GM12864 (cell line): ENCODE measurements around the gene CDC14B.
"Not testable (repeated sequence)": the region's sequence is repeated elsewhere in the genome, so short reads cannot be mapped to it uniquely, and the experiment has no call there.

ENCODE experiments used
- DNase-seq: peaks from one replicate; pipeline ENCODE4 v3.0.0-alpha.2; 2011; ENCODE audit warnings: low read depth
- H3K4me3 ChIP-seq: 2 replicates; pipeline ENCODE4 v1.5.1; 2011; ENCODE audit warnings: mild to moderate bottlenecking, low read depth, low read length, control low read depth
- TF ChIP-seq, protein P1 (sequence below): IDR thresholded peaks from 2 replicates; pipeline ENCODE4 v1.5.1; 2011; ENCODE audit warnings: low read depth, mild to moderate bottlenecking, moderate library complexity, low read length, control low read depth, inconsistent platforms; ENCODE audit errors: missing control alignments

CDC14B gene

DNA sequence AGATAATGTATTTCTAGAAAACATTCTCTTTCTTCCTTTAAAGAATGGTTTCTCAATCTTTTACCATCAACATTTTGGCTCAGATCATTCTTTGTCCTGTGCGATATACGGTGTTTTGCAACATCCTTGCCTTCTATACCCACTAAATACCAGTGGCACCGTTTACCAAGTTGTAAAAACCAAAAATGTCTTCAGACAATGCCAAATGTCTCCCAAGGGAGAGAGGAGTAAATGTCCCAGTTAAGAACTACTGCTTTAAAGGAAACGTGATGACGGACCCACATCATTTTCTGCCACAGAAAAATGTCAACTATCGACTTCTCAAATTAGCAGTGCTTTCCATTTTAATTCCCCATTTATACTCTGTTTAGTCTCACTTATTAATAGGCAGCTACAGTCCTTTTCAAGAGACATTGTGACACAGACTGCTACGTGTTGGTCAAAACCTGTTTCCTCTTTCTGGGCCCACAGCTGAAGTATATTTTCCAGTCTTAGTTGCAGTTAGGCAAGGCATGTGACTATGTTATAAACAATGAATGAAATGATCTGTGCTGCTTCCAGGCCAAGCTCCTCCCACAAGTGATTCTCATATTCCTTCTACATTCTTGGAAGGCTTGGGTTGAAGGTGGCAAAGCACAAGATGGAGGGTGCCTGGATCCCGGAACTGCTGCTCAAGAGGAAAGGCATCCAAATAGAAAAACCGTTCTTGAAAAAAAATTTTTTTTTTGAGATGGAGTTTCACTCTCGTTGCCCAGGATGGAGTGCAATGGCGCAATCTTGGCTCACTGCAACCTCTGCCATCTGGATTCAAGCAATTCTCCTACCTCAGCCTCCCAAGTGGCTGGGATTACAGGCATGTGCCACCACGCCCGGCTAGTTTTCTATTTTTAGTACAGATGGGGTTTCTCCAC is 26.7 kb upstream of the CDC14B start:
- TF ChIP-seq, protein P1, sequence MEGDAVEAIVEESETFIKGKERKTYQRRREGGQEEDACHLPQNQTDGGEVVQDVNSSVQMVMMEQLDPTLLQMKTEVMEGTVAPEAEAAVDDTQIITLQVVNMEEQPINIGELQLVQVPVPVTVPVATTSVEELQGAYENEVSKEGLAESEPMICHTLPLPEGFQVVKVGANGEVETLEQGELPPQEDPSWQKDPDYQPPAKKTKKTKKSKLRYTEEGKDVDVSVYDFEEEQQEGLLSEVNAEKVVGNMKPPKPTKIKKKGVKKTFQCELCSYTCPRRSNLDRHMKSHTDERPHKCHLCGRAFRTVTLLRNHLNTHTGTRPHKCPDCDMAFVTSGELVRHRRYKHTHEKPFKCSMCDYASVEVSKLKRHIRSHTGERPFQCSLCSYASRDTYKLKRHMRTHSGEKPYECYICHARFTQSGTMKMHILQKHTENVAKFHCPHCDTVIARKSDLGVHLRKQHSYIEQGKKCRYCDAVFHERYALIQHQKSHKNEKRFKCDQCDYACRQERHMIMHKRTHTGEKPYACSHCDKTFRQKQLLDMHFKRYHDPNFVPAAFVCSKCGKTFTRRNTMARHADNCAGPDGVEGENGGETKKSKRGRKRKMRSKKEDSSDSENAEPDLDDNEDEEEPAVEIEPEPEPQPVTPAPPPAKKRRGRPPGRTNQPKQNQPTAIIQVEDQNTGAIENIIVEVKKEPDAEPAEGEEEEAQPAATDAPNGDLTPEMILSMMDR, result no peak
- DNase-seq, result no peak

GRCh38 chr9:96644137-96644536 is 24.5 kb upstream of the CDC14B start:
- no peak overlapping the region for H3K4me3 ChIP-seq
- TF ChIP-seq, protein P1, result no peak
- DNase-seq, result no peak

More for the DNA sequence above, 26.7 kb upstream of the CDC14B start:
- no peak overlapping the region for H3K4me3 ChIP-seq

GRCh38 chr9:96641514-96641913 is 21.9 kb upstream of the CDC14B start:
- no peak overlapping the region for H3K4me3 ChIP-seq
- TF ChIP-seq, protein P1, result no peak
- no peak for DNase-seq

DNA sequence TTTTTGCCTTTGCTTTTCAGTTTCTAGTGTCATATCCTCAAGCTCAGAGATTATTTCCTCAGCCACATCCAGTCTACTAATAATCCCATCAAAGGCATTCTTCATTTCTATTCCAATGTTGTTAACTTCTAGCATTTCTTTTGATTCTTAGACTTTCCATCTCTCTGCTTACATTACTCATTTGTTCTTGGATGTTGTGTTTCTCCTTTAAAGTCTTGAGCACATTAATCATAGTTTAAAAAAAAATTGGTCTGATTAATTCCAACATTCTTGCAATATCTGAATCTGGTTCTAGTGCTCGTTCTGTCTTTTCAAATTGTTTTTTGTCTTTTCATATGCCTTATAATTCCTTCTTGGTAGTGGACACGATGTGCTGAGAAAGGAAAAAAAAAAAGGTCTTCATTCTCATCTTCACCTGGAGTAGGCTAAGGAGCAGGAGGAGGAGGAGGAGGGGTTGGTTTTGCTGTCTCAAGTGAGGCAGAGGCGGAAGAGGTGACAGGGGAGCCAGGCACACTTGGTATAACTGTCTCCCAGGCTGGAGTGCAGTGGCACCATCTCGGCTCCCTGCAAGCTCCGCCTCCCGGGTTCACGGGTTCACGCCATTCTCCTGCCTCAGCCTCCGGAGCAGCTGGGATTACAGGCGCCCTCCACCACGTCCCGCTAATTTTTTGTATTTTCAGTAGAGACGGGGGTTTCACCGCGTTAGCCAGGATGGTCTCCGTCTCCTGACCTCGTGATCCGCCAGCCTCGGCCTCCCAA is 19.1 kb upstream of the CDC14B start:
- H3K4me3 ChIP-seq, result no peak overlapping the region
- TF ChIP-seq, protein P1, result no peak
- no peak for DNase-seq

DNA sequence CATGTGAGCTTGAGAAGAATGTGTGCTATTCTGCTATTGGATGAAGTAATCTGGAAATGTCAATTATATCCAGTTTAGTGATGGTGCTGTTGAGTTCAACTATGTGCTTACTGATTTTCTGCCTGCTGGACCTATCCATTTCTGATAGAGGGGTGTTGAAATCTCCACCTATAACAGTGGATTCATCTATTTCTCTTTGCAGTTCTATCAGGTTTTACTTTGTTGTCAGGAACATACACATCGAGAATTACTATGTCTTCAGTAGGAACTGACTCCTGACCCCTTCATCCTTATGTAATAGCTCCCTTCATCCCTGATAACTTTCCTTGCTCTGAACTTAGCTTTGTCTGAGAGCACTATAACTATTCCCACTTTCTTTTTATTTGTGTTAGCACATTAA is 16.7 kb upstream of the CDC14B start:
- DNase-seq, result no peak
- H3K4me3 ChIP-seq, result no peak overlapping the region
- TF ChIP-seq, protein P1, result no peak

DNA sequence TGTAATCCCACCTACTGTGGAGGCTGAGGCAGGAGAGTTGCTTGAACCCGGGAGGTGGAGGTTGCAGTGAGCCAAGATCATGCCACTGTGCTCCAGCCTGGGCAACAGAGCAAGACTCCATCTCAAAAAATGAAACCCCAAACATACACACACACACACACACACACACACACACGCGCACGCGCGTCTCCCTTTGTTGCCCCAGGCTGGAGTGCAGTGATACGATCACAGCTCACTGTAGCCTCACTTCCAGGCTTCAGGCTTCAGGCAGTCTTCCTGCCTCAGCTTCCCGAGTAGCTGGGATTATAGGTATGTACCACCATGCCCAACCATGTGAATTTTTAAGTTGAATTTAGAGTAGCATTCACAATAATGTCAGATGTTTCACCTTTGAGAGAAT is 13.9 kb upstream of the CDC14B start:
- H3K4me3 ChIP-seq, DNase-seq: not testable (repeated sequence)

DNA sequence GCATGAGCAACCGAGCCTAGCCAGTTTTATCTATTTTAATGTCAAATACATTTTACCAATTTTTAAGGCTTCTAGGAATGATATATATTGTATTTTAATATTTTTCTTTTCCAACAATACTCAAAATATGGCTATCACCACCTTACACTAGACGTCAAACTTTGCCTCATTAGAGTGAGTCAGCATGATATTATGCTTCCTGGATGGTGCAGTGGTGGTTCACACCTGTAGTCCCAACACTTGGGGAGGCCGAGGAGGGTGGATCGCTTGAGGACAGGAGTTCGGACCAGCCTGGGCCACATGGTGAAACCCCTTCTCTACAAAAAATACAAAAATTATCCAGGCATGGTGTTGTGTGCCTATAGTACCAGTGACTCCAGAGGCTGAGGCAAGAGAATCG is 7.3 kb upstream of the CDC14B start:
- H3K4me3 ChIP-seq, result no peak overlapping the region
- TF ChIP-seq, protein P1, result no peak
- DNase-seq, result no peak
